ENCODE data around the gene FAM171A1. TPM values are rescaled to one million over a fixed set of nuclear protein-coding genes. Genes with fewer than 3 reads are reported as not detected.

FAM171A1 gene
- polyA plus RNA-seq, 1 of the 3 experiments (the other 2 are of a cell fraction): 26.3 TPM

DNA sequence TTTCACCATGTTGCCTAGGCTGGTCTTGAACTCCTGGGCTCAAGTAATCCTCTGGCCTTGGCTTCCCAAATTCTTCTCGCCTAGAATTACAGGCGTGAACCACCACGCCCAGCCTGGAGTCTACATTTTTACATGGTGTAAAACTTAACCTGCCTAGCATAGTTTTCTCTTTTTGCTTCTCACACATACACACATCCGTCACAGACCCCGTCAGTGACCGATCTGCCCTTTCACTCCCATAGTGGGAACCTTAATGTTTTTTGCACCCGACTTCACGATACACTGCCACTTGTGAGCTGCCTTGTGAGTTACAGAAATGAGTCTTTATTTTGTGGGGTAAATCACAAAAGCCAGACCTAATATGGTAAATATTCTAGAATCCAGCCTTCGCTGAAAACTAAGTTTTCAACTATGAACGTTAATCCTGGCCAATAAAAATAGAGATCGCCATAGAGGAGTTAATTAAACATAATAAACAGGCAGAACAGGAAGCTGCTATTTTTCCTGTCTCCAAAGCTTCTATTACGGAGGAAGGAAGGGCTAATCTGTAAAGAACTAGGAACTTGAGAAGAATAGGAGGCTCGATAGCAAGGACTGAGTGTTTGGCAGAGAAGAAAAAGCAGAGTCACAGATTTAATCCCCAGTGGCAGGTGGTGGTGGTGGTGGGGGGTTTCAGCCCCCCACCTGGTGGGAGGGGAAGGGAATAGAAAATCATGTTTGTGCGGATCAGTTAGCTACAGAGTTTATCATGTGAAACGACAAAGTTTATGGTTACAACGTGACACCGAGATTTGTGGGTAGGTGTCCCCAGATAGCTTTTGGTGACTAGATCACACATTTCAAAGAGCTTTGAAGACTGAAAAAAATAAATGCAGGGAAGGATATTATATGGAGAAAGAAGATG, 14.7 kb upstream of the FAM171A1 start:
- CTCF ChIA-PET: interaction anchor here (0.9 to 1.7 kb wide), 3 partner anchors 10 to 48 kb away, joined by 3 to 5 read pairs (median 3); no protein-coding TSS in a partner anchor
- H3K27ac ChIP-seq (ENCODE audit: low read depth in 2 of 2, low read length in 1 of 2): no peak overlapping the region
- no peak for TF ChIP-seq PBX3 (IDR thresholded peaks at IDR 0.05)
- TF ChIP-seq FOXJ3 (CRISPR knock-in tag; IDR thresholded peaks at IDR 0.05): no peak

DNA sequence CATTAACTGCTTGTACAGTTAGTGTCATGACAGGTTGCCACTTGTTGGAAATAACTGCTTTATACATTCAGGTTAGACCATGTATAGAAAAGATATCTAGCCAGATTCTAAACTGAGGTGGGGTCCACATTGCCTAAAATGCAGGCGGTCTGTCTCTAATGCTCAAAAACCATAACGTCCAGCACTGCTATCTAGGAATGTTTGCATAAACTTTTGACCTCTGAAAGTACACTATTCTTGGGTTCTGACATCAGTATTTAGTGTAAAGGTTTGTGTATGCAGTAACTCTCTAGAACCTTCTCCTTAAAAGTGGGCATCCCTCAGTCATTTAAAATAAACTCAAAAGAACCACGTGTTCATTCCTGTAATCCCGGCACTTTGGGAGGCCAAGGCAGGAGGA, 10.3 kb upstream of the FAM171A1 start:
- ChIA-PET POLR2A (no interaction called here), CTCF (no interaction called here)
- 46% methylated on average over 4 of the region's 4 CpGs for WGBS (ENCODE audit: low lambda C conversion rate)
- H3K9me3 ChIP-seq: no peaks in the 10 kb centered on the region
- no peaks in the 10 kb centered on the region for H3K9me2 ChIP-seq
- H3K4me3 ChIP-seq (ENCODE audit: low read depth in 2 of 2, low read length in 1 of 2): no peak overlapping the region
- H3K36me3 ChIP-seq (replicated peaks in 1 of 2; ENCODE audit: control insufficient read depth in 1 of 2, insufficient read depth in 2 of 2, low read length in 1 of 2): no peaks in the 10 kb centered on the region
- no peak overlapping the region for H3K27ac ChIP-seq (ENCODE audit: low read depth in 2 of 2, low read length in 1 of 2)
- no peaks in the 10 kb centered on the region for H4K20me1 ChIP-seq (ENCODE audit: insufficient read depth)
- DNase-seq: no peak
- H3F3A ChIP-seq (replicated peaks; ENCODE audit: insufficient read depth): no peaks in the 10 kb centered on the region
- no peaks in the 10 kb centered on the region for H3K79me2 ChIP-seq (ENCODE audit: insufficient read depth)
- no peak overlapping the region for H3K4me2 ChIP-seq
- H3K9ac ChIP-seq: no peak overlapping the region
- no peak overlapping the region for H2AFZ ChIP-seq (ENCODE audit: low read depth)
- H3K4me1 ChIP-seq (ENCODE audit: control insufficient read depth in 1 of 2, insufficient read depth in 2 of 2, low read depth in 1 of 2, low read length in 1 of 2): no peaks in the 10 kb centered on the region
- H3K27me3 ChIP-seq (ENCODE audit: insufficient read depth): no peaks in the 10 kb centered on the region
- no peak for TF ChIP-seq MXI1 (IDR thresholded peaks at IDR 0.05; ENCODE audit: low read depth, low read length)
- no peak for TF ChIP-seq MAX (IDR thresholded peaks at IDR 0.05; ENCODE audit: low read depth)
- no peak for TF ChIP-seq JUND (IDR thresholded peaks at IDR 0.05)
- no peak for TF ChIP-seq SMC3 (IDR thresholded peaks at IDR 0.05; ENCODE audit: low read depth, low read length)
- TF ChIP-seq FOXM1 (IDR thresholded peaks at IDR 0.05; ENCODE audit: low read depth): no peak
- no peak for TF ChIP-seq EP300 (IDR thresholded peaks at IDR 0.05; ENCODE audit: borderline replicate concordance in 1 of 2, low read depth in 1 of 2, low read length in 1 of 2)
- TF ChIP-seq GABPA (IDR thresholded peaks at IDR 0.05; ENCODE audit: low read depth): no peak
- no peak for TF ChIP-seq RFX5 (IDR thresholded peaks at IDR 0.05; ENCODE audit: low read length)
- TF ChIP-seq PBX3 (IDR thresholded peaks at IDR 0.05): no peak
- no peak for TF ChIP-seq POLR2AphosphoS5 (IDR thresholded peaks at IDR 0.05; ENCODE audit: low read depth, low read length)

More for the DNA sequence above, 14.7 kb upstream of the FAM171A1 start:
- Histone ChIP-seq H4K20me1 (ENCODE audit: insufficient read depth) (no peaks in the 10 kb centered on the region), H3K4me2 (no peak overlapping the region), H3K79me2 (ENCODE audit: insufficient read depth) (no peaks in the 10 kb centered on the region), H3K27me3 (ENCODE audit: insufficient read depth) (no peaks in the 10 kb centered on the region; the same call in 1 of the 2 replicates), H3K9me2 (no peaks in the 10 kb centered on the region), H2AFZ (ENCODE audit: low read depth) (no peak overlapping the region), H3K36me3 (replicated peaks in 1 of 2; ENCODE audit: control insufficient read depth in 1 of 2, insufficient read depth in 2 of 2, low read length in 1 of 2) (no peaks in the 10 kb centered on the region), H3F3A (replicated peaks; ENCODE audit: insufficient read depth) (no peaks in the 10 kb centered on the region), H3K9me3 (no peaks in the 10 kb centered on the region), H3K9ac (no peak overlapping the region), H3K4me1 (ENCODE audit: control insufficient read depth in 1 of 2, insufficient read depth in 2 of 2, low read depth in 1 of 2, low read length in 1 of 2) (no peaks in the 10 kb centered on the region), H3K4me3 (ENCODE audit: low read depth in 2 of 2, low read length in 1 of 2) (no peak overlapping the region)
- POLR2A ChIA-PET: no interaction called here
- 73% methylated on average over 17 of the region's 17 CpGs for WGBS (ENCODE audit: low lambda C conversion rate)
- no peak for DNase-seq
